ENCODE measurements around the gene TRIM33. TPM values are rescaled to one million over a fixed set of nuclear protein-coding genes. Genes with fewer than 3 reads are reported as not detected.

The TRIM33 gene
- polyA plus RNA-seq (ENCODE audit: insufficient read length in 4 of 4), result 10 to 100 TPM; 49.5 to 62.2 (median 54.7) TPM

DNA sequence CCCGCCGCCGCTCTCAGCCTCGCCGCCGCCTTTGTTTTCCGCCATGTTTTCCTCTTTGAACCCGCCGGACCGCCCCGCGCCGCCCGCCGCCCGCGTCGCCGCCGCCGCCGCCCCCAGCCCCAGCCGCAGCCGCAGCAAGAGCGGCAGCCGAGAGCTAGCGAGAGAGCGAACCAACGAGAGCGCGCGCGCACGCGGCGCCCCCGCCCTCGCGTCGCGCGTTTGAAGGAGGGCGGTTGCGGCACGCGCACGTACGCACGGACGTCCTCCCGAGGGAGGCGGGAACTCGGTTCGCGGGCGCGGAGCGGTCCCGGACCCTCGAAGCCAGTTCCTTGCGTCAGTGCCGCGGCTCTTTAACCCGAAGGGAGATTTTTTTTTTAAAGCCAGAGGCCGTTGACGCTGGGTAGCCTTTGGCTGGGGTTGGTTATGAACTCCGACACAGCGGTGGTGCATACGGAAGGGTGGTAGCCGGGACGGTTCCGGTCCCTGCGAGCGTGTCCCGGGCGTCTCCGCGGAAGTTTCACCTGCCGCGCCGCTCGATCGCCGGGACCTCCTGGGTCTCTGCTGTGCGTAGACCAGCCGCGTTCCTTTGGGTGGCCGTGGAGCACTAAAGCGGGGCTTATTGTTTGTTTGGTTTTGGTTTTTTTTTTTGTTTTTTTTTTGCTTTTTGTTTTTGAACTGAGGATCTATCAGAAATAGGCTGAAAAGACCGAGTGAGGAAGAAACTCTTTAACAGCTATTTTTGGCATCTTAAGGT lies at the start of gene TRIM33:
Gene TRIM33, minus strand, starts transcription at position 172 of the 754 bp plus-strand sequence. Its CDS starts 127 bp downstream, at position 45.
- DNase-seq (ENCODE audit: low read depth in 4 of 4, low spot score in 2 of 4), result peak; percentile 83 to 94 (median 90)

DNA sequence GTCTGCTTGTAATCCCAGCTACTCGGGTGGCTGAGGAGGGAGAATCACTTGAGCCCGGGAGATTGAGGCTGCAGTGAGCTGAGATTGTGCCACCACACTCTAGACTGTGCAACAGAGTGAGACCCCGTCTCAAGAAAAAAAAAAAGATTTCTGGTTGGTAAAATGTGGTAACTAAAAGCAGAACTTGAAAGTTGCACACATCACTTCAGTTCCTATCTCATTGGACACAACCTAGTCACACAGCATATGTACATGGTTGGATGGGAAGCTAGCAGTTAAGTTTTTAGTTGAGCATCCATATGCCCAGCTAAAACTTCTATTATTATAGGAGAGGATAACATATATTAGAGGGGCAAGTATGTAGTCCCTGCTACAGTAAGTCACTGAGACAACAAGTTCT lies 48.4 kb upstream of the TRIM33 start:
- no peak for DNase-seq (ENCODE audit: low read depth in 4 of 4, low spot score in 2 of 4)

DNA sequence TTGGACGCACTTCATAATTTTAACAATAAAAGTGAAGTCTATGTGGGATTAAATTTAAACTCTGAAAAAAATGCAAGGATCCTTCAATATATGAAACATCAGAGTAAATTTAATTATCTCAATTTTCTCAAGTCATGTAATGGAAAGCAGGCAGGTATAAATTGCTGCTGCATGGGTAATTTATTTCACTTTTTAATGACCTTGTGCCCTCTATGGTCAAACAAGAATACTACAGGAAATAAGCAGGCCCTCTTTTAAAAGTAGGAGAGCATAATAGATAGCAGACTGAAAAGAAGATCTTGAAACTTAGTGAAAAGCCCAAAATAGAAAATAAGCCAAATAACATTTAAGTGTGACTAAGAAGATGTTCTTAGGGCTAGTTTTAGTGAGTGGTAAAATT lies 47.5 kb upstream of the TRIM33 start:
- no peak for DNase-seq (ENCODE audit: low read depth in 4 of 4, low spot score in 2 of 4)

- DNase-seq (ENCODE audit: low read depth in 4 of 4, low spot score in 2 of 4), result no peak
Observed at GRCh38 chr1:114554577-114554976, 43.6 kb upstream of the TRIM33 start.

DNA sequence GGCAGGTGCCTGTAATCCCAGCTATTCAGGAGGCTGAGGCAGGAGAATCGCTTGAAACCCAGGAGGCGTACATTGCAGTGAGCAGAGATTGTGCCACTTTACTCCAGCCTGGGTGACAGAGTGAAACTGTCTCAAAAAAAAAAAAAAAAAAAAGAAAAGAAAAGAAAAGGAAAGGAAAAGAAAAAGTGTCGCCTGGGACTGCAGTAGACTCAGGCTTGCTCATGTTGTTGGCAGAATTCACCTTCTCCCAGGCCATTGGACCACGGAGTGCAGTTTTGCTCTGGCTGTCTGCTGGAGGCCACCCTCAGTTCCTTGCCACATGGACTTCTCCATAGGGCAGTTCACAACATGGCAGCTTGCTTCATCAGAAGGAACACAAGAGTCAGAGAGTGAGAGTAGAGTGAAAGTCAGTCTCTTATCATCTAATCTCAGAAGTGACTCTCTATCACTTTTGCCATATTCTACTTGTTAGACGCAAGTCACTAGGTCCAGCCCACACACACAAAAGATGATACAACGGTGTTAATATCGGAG lies 41.2 kb upstream of the TRIM33 start:
- no peak for DNase-seq (ENCODE audit: low read depth in 4 of 4, low spot score in 2 of 4)

- DNase-seq (ENCODE audit: low read depth in 4 of 4, low spot score in 2 of 4), result no peak
Observed at GRCh38 chr1:114551400-114551799, 40.4 kb upstream of the TRIM33 start.

DNA sequence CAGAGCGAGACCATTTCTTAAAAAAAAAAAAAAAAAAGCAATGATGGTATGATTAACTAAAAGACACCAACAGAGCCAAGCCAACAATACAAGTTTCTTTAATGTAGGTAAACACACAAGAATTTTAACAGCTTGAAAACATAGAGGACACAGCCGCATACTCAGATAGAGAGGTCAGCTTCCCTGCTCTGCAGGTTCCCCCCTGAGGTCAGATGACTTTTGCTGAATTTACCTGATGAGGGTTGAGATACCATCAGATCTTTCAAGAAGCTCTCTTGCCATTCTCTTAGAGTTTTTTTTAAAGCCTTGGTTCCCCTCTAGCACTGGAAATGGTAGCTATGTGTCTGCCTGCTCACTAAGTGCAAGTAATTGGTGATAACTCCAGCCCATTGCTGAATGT lies 39.3 kb upstream of the TRIM33 start:
- no peak for DNase-seq (ENCODE audit: low read depth in 4 of 4, low spot score in 2 of 4)

DNA sequence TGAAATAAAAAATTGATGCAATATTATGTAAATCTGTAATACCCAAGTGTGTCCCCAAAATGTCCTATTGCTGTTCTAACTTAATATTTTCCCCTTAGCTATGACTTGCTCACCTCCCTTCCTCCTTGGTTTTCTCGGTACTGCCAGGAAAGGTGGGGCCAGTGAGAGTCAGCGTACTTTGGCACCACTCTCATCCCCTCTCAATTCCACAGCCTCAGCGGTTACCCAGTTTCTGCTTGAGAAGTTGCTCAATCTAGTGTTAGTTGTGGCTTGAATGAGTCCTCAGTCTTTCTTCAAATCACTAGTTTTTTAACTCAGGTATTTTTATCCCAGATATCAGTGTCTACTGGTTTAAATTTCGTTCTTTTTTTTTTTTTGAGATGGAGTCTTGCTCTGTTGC lies 38.1 kb upstream of the TRIM33 start:
- DNase-seq (ENCODE audit: low read depth in 4 of 4, low spot score in 2 of 4), result no peak

- DNase-seq (ENCODE audit: low read depth in 4 of 4, low spot score in 2 of 4), result no peak
Observed at GRCh38 chr1:114547076-114547475, 36.1 kb upstream of the TRIM33 start.

GRCh38 chr1:114545796-114546195 lies 34.8 kb upstream of the TRIM33 start:
- no peak for DNase-seq (ENCODE audit: low read depth in 4 of 4, low spot score in 2 of 4)

- no peak for DNase-seq (ENCODE audit: low read depth in 4 of 4, low spot score in 2 of 4)
Observed at GRCh38 chr1:114545315-114545714, 34.3 kb upstream of the TRIM33 start.

DNA sequence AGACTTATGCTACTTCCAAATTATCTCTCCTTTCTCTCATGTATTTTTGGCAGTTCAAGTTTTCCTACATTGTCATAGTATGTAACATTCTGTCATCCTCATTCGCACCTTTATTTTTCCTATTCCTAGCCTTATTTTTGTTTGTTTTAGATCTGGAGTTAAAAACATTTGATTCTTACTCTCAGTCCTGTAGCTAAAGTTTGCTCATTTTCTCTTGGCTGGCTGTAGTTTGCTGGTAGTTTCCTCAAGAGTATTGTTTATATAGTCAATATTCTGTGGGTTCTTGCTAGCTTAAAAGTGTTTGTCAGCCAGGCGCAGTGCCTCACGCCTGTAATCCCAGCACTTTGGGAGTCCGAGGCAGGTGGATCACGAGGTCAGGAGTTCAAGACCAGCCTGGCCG lies 29.8 kb upstream of the TRIM33 start:
- DNase-seq (ENCODE audit: low read depth in 4 of 4, low spot score in 2 of 4), result no peak

DNA sequence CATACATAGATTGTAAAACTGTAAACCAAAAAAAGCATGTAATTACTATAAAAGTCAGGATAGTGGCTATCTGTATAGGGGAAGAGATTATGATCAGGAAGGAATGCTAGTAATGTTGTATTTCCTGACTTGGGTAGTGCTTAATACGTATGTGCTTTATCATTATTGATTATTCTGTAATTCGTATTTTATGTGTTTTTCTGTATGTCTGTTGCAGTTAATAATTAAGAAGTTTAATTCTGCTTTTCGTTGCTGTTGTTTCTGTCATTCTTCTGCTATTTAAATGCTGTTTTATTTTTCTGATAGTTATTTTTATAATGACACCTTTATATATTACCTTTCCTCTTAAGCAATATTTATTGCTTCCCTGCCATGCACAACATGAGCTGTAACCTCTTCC lies 29.3 kb upstream of the TRIM33 start:
- DNase-seq (ENCODE audit: low read depth in 4 of 4, low spot score in 2 of 4), result no peak

DNA sequence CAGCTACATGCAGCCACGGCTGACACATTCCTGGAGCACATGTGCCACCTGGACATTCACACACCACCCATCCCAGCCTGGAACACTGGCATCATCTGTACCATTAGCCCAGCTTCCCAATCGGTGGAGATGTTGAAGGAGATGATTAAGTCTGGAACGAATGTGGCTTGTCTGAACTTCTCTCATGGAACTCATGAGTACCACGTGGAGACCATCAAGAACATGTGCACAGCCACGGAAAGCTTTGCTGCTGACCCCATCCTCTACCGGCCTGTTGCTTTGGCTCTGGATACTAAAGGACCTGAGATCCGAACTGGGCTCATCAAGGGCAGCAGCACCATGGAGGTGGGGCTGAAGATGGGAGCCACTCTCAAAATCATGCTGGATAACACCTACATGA lies 25.0 kb upstream of the TRIM33 start:
- no peak for DNase-seq (ENCODE audit: low read depth in 4 of 4, low spot score in 2 of 4)

DNA sequence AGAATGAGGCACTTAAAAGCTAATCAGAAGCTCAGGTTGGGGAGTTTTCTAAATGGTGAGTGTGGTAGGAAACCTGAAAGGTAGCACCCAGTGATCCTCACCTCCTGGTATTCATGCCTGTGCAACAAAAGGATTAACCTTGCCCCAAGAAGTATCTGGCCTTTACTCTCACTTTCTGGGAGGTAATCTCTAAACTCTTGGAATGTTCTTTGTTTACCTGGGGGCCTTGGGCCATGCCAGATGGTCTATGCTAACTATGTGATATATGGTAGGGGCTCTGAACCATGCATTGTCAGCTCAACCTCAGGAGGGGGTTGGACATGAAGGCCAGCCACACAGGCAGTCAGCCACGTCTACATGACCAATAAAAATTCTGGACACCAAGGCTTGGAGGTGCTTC lies 24.4 kb upstream of the TRIM33 start:
- no peak for DNase-seq (ENCODE audit: low read depth in 4 of 4, low spot score in 2 of 4)

DNA sequence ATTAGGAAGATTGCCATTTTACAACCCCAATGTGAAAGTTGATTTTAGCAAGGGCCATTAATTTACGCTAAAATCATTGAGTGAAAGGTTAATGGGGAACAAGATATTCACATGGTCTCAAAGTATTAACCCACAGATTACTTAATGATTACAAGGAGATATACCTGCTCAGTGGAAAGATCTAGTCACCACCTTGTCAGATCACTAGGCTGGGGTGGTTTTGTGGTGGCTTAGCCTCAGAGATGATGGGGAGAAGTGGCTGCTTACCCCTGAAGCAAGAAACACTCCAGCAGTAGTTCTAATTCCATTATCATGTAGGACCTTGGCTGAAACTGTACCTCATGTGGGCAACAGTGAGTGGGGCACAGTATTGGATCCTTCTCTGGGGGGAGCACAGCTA lies 20.1 kb upstream of the TRIM33 start:
- DNase-seq (ENCODE audit: low read depth in 4 of 4, low spot score in 2 of 4), result no peak

GRCh38 chr1:114530224-114530623 lies 19.2 kb upstream of the TRIM33 start:
- DNase-seq (ENCODE audit: low read depth in 4 of 4, low spot score in 2 of 4), result no peak

DNA sequence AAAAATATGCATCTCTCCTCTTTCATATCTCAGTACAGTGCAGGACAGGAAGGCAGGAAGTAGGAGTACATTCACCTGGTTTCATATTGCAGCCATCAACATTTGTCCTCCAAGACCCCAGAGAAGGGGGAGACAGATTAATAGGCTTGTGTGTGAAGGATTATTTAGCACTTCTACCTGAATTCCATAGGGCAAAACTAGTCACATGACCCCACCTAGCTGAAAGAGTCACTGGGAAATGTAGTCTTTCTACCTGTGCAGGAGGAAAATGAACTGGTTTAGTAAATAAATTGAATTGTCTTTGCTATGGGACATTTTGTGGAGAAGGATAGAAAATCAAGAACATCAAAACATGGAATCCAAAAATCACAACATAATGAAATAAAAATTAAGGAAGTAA lies 13.9 kb upstream of the TRIM33 start:
- DNase-seq (ENCODE audit: low read depth in 4 of 4, low spot score in 2 of 4), result no peak

GRCh38 chr1:114522264-114522575 lies 11.2 kb upstream of the TRIM33 start:
- DNase-seq (ENCODE audit: low read depth in 4 of 4, low spot score in 2 of 4), result no peak

DNA sequence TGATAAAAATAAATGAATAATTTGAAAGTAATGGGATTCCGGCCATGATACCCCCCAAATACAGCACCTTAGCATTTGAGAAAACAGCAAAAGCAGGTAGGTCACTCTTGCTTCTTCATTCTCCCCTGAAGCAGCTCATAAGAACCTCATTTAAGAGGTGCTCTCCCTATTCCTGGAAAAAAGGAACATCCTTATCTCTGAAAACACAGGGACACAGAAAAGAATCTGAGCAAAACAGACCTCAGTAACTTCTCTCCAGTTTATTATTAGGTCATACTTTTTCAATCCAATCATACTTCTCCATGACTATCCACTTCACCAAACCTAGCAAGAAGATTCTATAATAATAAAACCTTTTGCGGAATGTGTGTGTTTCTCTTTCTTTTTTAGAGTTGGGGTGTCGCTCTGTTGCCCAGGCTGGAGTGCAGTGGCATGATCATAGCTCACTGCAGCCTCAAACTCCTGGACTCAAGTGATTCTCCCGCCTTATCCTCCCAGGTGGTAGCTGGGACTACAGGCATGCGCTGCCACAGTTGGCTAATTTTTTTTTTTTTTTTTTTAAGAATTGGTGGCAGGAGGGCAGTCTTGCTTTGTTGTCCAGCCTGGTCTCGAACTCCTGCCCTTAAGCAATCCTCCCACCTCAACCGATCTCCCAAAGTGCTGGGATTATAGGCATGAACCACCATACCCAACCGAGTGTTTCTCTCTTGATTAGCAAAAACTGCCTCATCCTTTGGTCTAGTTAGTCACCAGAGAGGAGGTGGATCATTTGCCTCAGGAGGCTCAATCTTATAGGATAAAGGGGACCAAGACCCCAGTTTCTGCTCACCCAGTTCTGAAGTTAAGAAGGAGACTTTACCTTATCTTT lies 10.6 kb upstream of the TRIM33 start:
- no peak for DNase-seq (ENCODE audit: low read depth in 4 of 4, low spot score in 2 of 4)

DNA sequence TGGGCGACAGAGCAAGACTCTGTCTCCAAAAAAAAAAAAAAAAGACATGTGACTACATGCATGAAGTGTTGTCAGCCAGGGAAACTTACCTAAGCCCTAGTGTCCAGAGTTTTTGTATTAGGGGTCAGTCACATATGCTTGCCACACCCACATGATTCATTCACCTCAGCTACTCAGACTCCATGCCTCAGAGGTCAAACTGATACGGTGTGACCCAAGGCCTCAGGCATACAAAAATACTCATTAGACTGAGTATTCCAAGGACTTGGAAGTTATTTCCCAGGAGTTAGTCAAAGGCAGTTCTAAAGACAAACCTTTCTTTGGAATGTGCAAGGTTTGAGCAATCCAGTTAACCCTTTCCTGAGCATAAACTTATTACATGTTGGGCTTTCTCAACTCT lies 6.3 kb upstream of the TRIM33 start:
- no peak for DNase-seq (ENCODE audit: low read depth in 4 of 4, low spot score in 2 of 4)
